HG03095 (cell line): ENCODE data around the gene KREMEN1.
"Not testable (repeated sequence)": the region's sequence is repeated elsewhere in the genome, so short reads cannot be mapped to it uniquely, and the experiment has no call there.

ENCODE experiments used
- ATAC-seq: cut with Tn5 transposase; IDR thresholded peaks from one replicate; pipeline ENCODE4 v1.9.1; 2021; ENCODE audit warnings: moderate library complexity; ENCODE audit not compliant: unreplicated experiment

The KREMEN1 gene

GRCh38 chr22:29102300-29102699 lies 29.5 kb downstream of the KREMEN1 start:
- ATAC-seq: no peak

- no peak for ATAC-seq
These were observed 30.3 kb downstream of the KREMEN1 start for GRCh38 chr22:29103121-29103520.

DNA sequence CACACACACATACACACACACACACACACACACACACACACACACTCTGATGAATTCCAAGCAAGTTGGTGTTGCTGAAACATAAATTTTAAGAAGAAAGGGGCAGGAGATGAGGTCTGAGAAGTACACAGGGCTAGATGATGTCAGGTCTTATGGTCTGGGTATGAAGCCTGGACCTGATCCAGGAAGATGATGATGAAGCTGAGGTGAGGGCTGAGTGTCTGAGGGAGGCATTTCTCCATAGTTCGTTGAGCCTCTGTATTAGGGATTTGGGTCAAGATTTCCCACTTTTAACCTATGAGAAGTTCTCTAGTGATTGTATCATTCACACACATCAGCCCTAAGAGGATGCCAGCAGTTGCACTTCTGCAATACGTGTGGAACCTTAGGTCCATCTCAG lies 32.6 kb downstream of the KREMEN1 start:
- ATAC-seq: no peak

GRCh38 chr22:29106839-29107238 lies 34.0 kb downstream of the KREMEN1 start:
- no peak for ATAC-seq

GRCh38 chr22:29108137-29108536 lies 35.3 kb downstream of the KREMEN1 start:
- no peak for ATAC-seq

DNA sequence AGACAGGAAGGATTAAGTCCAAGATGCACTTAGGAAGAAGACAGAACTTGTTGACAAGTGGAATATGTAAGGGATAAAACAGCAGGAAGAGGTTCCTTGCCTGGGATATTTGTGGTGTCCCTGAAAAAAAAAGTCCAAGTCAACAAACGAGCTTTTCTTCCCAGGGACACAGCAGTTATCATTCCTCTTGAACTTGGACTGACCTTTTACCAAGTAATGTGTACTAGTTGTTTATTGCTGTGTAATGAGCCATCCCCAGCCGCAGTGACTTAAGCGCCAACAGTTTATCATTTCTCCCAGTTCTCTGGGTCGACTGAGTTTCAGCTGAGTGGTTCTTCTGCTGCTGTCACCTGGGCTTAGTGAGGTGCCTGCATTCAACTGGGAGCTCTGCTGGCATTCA lies 37.0 kb downstream of the KREMEN1 start:
- ATAC-seq: no peak

- ATAC-seq: no peak
These were observed 38.1 kb downstream of the KREMEN1 start for GRCh38 chr22:29110946-29111345.

- ATAC-seq: no peak
These were observed 39.3 kb downstream of the KREMEN1 start for GRCh38 chr22:29112121-29112520.

DNA sequence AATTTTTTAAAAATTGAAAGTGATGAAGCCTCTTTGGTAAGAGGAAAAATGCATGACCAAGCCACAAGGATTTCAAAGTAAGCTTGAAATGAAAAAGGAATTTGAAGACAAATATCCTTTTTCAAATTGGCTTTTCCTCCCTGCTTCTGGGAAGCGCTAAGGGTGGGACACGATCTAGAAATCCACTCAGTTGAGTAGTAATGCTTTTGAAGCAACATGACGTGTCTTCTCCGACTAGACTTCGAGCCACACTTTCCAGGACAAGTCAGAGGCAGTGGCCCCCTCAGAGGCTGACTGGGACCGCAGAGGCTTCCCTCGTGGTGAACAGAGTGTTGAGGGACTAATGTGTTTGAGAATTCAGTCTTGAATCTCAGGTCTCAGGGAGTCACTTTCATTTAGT lies 39.8 kb downstream of the KREMEN1 start:
- ATAC-seq: no peak

DNA sequence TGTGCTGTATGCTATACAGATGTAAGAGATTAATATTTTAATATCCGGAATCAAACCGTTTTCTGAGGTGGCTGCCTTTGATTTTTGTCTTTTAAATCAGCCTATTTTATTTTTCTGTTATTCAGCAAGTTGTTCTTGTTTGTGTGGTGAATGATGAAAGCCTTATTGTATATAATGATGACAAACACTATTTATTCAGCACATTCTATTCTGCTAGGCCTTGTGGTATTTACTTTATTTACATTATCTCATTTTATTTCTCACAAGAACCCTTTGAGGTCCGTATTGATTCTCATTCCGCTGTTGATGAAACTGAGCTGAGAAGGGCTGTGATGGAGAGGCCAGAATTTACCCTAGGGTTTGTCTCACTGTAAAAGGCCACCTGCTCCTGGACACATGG lies 40.5 kb downstream of the KREMEN1 start:
- no peak for ATAC-seq

- ATAC-seq: no peak
These were observed 41.6 kb downstream of the KREMEN1 start for GRCh38 chr22:29114392-29114791.

DNA sequence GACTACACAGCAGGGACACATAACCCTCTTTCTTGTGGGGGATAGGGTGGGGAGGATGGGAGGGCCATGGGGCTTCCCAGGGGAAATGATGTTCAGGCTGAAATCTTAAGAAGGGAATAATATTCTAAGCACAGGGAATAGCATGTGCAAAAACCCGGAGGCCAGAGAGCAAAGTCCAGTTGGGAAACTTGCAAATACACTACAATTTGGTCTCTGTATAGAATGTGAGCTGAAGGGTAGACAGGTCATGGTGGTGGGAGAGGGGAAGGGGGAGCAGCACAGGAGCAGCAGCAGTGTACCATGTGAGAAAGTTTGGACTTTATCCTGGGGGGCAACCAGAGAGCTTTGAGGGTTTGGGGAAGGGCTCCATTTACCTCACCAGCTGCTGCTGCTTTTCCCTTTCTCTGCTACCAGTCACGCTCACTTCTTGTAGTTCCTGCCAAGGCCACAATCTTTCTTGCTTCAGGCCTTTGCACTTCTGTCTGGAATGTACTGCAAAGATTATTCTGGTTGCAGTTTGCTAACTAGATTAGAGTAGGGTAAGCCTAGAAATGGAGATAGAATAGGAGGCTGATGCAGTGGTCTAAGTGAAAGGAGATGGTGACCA lies 43.0 kb downstream of the KREMEN1 start:
- ATAC-seq: no peak

DNA sequence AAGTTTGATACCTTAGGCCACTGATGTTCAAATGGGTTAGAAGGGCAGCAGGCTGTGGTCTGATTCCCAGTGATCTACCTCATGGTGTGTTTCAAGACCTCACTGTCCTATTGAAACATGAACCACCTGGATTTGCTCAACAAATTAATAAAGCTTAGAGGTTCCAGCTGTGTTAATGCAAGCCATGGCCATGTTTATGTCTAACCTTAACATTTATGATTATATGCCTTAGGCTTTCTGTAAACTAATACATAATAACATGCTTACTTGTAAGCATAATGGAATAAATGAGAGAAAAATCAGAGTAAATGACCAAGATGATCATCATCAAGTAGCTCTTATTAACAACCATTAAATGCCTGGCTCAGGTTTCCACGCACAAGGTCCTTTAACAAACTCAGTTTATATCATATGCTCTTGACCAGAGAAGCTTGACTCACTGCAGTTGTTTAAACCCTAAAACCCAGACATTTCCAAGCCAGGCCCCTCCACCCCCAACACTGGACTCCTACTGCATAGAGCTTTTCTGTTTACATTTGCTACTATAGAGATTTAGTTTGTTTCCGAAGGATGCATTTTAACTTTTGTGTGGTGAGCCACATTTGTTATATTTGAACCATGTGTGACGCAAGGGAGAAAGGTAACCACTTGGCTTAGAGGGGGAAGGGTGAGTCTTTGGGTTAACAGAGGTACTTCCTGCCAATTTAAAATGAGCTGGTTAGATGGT lies 43.7 kb downstream of the KREMEN1 start:
- ATAC-seq: no peak

DNA sequence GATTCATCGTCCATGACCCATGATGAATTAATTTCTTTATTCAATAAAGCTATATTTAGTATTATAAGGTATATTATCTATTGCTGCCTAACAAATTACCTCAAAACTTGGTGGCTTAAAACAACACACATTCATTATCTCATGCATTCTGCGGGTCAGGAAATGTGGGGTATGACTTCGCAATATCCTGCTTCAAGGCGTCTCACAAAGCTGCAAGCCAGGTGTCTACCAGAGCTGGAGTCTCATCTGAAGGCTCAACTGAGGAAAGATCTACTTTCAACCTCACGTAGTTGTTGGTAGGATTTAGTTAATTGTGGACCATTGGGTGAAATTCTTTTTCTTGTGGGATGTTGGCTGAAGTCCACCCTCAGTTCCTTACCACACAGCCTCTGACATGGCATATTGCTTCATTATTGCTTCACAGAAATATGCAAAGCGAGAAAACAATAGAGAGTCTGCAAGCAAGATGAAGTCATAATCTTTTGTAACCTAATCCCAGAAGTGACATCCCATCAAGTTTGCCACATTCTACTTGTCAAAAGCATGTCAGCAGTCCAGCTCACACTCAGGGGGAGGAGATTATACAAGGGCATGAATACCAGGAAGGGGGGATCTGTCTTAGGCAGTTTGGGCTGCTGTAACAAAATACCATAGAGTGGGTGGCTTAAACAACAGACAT lies 45.1 kb downstream of the KREMEN1 start:
- ATAC-seq: no peak

- not testable (repeated sequence) for ATAC-seq
These were observed 47.5 kb downstream of the KREMEN1 start for GRCh38 chr22:29120098-29120912.

DNA sequence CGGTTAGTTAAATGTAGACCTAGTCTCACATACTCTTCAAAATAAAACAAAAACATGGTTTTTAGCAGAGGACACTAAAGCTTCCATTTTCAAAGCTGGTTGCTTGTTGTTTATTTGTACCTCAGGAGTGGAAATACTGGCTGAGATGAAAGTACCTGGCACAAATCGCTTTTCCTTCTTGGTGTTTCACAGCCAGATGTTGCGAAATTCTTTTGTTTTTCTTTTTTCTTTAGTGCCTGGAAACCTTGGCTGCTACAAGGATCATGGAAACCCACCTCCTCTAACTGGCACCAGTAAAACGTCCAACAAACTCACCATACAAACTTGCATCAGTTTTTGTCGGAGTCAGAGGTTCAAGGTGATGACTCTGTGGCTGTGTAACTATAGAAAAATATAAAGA lies 48.3 kb downstream of the KREMEN1 start:
- no peak for ATAC-seq

DNA sequence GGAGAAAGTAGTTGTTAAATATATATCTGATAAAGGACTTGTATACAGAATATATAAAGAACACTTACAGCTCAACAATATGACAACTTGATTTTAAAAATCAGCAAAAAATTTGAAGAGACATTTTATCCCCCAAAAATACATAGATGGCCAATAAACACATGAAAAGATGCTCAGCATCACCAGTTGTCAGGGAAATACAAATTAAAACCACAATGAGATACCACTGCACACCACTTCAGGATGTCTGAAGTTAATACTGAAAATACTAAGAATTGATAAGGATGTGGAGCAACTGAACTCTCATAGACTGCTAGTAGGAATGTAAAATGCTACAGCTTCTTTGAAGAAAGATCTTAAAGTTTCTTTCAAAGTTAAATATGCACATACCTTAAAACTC lies 49.2 kb downstream of the KREMEN1 start:
- no peak for ATAC-seq

GRCh38 chr22:29124777-29125442 lies 52.1 kb downstream of the KREMEN1 start:
- ATAC-seq: no peak

DNA sequence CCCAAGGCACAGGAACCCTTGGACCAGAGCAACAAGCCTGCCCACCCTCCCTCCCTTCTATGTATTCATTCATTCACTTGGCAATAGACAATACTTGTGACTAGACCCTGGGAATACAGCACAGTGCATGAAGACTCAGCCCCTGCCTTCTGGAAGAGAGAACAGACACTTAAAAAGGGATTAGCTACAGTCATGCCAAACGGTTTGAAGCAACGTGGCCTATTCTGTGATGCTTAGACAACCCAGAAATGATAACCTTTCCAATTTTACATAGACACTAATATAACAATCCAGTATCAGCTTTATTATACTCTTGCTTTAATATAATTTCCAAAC lies 52.6 kb downstream of the KREMEN1 start:
- ATAC-seq: no peak

DNA sequence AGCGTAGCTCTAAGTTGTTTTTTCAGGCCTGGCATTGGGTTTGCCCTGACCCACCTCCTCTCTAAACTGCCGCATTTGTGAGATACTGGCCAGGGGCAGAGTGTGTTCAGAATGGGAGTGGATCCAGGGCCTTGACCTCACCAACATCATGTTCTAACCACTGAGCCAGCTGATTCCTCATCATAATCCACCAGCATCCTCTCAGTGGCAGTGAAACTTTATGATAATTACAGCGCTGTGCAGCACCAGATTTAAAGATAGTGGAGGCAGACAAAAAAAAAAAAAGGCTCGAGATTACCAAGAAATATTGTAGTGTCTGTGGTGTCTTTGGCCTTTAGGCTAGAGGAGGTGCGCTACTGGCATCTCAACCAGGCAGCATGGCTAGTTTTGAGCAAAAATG lies 53.0 kb downstream of the KREMEN1 start:
- no peak for ATAC-seq
